GM21528 (cell line): Measurements from ENCODE around the gene RASGEF1B.

Source experiments
- ATAC-seq: cut with Tn5 transposase; IDR thresholded peaks from one replicate; pipeline ENCODE4 v1.9.1; 2021; ENCODE audit warnings: mild to moderate bottlenecking, moderate library complexity; ENCODE audit not compliant: unreplicated experiment, low FRiP score

RASGEF1B gene

DNA sequence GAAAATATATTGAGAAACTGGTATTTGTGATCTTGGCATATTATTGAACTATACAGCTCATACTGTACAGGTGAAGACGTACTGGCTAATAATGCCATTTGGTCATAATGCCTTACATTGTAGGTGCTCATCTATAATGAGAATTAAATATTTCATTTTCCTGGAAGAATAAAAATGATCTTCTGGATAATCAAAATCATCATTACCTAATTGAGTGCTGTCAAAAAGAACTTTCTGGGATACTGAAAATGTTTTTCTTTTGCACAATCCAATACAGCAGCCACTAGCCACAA lies 4.1 kb downstream of the RASGEF1B start:
- no peak for ATAC-seq

DNA sequence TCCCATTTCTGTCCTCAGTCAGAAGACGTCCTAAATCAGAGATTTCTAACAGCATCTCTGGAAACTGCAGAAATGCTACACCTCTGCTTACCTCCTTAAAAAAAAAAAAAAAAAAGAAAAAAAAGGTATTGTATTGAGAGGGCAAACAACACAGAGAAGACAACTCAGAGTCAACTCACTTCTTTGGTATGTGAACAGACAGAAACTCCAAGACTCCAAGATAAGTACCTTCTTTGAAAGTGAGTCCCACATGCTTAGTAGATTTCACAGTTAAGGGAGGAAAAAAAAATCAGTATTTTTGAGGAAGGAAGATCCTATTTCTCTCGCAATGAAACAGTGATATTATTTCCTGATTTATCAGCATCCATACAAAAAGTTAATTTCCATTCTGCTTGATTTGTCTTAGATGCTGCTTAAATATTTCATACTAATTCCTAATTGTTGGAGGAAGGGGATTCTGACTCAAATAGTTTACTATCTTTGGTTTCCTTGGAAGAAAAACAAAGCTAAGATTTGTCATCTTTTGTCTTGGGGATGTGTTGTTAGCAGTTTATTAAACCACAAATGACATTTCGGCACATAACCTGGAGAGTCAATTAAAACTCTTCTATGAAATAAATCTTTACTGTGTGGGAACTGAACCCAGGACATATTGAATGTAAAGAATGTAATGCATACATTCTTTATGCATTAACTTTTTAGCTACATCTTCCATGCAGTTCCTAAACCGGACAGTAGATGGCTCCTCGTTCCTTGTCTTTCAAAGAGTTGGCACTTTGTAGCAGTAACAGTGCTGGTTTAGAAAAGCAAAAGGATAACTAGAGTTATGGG lies 4.7 kb downstream of the RASGEF1B start:
- ATAC-seq, result no peak

DNA sequence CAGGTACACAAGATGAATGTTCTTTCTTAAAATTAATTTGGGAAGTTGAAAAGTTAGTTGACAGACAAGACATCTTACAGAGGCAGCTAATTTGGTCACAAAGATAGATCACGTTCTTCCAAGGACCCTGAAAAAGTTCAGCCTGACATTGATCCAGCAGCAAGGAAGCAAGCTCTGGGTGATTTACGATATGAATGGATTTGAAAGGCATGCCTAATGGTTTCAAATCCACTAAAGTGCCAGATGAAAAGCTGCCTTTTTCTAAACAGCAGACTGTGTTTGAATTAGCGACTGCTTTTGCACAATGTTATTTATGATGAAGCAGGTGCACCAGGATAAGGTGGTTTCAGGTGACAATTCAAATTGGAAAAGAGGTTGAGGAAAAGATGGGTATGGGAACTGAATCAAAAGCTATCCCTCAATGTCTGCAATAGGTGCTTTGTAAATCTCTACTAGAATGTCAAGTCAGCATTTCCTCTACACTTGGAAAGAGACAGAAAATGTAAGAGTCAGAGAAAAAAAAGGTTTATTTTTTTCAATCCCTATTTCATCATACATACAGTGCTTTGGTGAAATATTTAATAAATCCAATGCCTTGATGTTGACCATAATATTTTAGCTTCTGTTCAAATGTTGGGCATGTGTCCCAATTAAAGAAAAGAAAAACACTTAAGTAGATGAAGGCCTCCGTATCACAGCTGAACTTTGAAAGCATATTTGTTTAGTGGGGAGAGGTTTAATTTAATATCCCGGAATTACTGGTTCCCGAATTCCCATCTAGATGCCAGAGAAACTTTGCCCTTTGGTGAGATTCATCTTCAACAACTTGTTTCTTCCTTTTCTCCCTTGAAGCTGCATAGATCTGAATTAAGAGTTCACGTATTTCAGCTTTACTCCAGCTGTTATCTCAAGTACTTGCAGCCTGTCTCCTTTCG lies 6.0 kb downstream of the RASGEF1B start:
- no peak for ATAC-seq

DNA sequence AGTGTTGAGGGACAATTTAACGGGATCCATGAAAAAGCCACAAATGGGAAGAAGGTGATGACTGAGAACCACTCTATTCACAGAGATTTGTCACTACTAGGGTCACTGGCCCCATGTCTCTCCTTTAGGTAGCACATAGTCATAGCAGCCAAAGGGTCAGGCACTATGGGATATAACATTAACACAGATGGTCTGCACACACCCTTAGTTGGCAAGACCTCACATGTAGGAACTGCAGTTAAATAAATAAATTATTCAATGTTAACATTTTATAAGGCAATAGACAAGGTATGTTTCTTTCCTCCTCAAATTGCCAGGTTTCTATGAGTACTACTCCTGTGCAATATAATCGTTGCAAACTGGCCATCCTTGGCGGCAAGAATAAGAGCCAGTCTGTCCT lies 10.9 kb downstream of the RASGEF1B start:
- no peak for ATAC-seq

DNA sequence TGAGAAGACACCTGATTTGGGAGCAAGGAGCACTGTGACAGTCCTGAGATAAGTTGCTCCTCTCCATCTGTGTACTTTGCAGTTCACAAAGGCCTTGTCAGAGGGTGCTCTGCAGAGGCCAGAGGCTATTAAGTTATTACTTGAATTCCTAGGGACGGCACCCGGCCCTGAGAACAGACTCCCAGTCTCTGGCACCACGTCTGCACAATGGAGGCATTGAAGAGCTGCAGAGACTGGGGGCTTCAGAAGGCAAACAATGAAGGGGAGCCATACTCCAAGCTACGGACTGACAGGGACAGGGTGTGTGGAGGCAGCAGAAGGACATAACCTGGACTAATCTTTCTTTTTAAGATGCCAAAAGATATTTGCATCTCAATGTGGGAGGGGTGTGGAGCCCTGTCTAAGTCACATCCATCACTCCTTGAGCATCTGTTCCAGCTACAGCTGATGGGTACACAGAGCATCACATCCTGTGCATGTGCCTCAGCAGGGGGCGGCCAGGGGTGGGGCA lies 11.5 kb downstream of the RASGEF1B start:
- ATAC-seq, result no peak

DNA sequence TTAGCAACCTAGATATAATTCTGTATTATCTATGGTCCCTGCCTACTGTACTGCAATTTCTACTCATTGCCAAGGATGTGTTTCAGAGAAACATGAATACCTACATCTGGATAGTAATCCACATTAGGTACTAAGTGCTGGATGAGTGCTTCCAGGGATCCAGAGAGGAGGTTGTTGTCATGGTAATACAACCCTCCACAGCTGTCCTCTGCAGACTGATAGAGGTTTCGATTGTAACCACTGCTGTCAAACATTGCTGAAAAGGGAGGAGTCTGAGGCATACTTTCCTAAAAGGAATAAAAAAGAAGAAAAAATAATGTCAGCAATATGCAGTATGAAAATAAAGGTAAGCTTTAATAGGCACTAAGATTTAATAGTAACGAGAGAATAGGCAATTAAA lies 12.5 kb downstream of the RASGEF1B start:
- ATAC-seq, result no peak

DNA sequence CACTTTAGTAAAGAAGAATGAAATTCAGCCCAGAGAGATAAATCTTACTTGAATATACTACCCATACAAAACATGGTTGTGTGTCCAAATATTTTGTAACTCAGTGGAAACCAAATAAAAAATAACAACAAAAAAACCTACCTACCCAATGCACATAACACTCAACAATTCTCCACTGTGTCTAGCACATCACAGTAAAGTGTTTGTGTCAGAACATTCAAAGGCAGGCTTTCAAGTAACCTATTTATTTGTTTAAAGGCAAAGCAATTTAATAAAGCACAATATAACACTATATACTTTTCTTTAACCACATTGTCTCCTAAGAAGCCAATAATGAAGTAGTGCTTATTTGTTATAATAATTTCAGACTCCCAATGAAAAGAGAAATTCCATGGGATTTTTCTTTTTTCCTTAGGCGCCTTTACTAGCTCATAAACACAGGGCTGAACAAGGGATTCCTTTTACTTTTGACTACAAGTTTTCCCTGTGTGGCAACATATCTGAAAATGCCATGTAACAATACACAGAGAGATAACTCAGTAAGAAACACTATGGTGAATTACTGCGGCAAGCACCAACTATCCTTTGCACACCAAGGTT lies 13.7 kb downstream of the RASGEF1B start:
- ATAC-seq, result no peak

DNA sequence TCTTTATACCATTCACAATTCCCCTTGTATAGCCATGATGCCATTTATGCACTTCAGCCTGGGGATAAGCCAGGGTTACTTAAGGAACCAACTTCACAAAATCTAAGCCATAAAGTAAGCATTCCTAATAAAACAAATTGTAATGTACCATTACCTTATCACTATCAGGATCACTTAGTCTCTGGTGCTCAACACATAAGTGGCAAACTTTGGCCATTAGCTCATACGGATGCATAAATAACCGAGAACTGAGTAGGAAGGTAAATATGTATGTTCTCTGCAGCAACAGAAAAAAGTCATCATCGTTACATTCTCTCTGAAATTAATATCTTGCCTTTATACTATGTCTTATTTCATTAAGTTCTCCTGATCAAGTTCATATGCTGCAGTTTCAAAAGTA lies 14.4 kb downstream of the RASGEF1B start:
- ATAC-seq, result no peak

DNA sequence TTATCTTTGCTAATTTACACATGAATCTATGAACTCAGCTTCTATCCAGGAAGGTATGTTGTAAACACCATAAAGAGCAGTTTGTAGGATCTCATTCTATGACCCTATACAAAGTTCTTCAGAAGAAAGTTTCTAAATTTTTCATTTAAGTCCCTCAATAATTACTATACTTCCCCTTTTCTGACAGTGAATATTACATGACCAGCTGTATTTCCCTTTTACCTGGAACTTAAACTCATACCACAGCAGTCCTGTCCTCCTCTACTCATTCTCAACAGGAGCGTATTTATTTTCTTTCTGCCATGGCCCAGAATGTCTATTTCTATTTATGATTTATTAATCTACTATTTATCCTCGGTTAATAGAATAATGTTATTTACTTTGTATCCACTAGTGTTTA lies 15.8 kb downstream of the RASGEF1B start:
- no peak for ATAC-seq

DNA sequence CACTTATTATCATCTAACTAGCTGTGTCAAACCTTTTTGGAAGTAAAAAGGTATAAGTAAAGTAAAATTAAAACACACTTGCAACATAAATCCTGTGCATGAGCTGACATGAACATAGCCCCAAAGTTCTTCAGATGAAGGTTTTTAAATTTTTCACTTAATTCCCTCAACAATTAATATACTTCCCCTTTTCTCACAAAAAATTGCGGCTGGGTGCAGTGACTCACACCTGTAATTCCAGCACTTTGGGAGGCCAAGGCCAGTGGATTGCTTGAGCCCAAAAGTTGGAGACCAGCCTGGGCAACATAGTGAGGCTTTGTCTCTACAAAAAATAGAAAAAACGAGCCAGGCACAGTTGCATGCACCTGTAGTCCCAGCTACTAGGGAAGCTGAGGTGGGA lies 16.8 kb downstream of the RASGEF1B start:
- ATAC-seq, result no peak

DNA sequence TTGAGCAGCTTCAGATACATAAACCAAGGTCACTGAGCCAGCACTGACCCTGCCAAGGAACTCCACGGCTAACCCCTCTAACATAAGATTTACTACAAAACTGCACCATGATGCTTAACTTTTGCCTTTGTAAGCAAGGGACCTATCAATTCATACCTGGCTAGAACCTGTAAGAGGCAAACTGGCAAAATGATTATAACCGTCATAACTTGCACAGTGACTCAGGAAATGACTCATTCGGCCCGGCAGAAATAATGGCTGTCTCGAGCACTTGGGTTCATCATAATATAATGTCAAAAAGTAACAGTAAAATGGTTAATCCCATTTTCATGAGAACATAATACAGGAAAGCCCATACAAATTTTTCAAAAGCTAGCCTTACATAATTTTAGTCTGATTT lies 17.2 kb downstream of the RASGEF1B start:
- no peak for ATAC-seq

DNA sequence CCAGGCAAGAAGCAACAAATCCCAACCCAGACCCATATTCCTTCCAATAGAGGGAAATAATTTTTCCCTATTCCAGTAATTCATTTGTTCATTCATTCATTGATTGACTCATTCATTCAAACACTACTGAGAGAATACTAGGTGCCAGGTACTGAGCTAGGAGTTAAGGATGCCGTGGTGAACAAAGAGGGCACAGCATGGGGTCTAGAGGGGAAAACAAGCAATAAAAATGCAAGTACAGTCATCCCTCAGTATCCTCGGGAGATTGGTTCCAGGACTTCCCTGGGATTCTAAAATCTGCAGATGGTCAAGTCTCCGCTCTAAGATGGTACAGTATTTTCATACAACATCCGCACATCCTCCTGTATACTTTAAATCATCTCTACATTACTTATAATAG lies 18.7 kb downstream of the RASGEF1B start:
- no peak for ATAC-seq

DNA sequence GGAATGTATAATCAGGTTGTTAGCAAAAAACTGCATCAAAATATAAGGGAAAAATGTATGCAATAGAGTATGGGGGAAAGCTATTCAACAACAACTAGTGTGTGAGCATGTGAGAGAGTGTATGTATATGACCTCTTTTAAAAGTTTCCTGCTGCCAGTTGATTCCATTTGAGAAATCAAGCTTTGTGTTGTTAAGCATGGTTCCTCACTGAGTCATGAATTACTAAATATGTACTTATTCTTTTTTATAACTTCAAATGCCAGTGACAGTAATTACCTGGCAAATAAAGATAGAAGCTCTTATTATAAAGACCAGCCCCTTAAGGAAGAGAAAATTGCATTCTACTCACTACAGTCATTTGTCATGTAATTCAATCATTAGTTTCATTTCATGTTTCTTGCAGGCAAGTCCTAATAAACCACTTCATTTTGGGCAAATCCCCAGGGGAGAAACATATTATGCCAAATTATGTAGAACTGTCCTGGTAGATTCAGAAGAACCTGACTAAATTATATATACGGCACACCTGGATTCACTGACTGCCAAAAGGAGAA lies 19.2 kb downstream of the RASGEF1B start:
- no peak for ATAC-seq

DNA sequence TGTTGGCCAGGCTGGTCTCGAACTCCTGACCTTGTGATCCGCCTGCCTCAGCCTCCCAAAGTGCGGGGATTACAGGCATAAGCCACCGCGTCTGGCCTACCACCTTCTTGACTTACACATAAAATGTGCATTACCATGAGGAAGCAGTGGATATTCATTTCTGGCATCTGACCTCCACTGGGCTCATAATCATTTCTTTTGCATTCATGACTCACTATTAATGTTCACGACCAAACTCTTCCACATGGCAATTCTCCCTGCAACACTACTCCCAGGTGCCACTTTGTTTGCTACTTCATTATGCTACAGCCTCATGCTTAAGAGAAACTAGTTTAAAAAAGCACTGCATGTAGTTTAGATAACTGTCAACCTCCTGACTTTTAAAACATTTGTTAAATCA lies 22.7 kb downstream of the RASGEF1B start:
- no peak for ATAC-seq

DNA sequence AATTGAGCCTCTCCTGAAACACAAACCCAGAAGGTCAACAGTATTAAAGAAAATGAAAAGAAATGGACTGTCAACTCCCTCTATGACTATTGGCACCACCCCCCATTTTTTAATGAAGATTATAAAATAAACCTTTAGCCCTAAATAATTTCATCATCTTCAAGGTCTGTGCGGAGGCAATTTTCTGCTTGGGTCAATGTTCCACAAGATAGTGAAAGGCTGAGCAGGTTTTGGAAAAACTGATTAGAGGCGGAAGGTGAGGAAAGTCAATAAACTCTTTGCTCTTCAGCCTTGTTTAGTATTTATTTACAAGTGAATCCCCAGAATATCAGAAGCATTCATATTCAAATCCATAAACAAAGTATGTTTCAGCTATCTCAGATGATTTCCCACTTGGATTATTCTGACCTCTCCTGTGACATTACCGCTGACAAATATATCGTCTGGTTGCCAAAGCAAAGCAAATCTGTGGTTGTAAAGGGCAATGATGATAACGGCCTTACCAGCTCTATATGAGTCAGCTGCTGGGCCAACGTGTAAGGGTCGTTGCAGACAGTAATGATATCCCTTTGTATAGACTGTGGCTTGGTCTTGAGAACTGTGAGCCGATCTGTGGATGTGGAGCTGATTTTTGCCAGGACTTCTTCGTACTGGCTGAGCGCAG lies 24.0 kb downstream of the RASGEF1B start:
- no peak for ATAC-seq

DNA sequence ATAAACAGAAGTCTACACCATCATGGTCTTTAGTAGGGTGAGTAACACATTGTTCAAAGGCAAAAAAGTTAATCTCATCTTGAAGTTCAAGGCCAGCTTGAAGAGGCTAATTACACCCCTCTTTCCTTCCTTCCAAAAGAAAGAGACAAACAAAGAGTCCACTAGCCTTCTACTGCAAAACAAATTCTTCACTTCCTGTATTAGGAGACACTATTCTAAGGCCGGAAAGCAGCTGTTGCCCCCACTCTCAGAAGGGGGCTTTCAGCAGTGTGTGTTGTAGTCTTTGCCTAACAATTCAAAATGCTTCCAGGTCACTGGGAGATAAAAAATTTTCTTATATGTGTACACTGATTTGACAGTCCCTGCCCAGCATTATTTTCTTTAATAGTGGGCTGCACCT lies 25.1 kb downstream of the RASGEF1B start:
- ATAC-seq, result no peak

DNA sequence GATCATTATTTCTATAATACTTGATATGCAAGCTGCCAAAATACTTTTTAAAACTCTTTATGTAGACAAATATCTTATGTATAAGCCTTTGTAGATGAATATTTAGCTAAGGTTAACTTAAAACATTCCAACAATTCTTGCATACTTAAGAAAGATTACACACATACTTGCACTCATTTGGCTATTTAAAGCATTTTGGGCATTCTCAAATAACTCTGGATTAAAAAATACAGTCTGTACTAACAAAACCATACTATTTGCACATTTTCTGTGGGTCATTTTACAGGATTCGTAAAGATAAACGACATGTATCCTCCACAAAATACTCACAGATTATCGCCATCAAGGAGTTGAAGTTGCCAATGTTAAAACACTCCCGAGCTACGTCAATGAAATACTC lies 26.5 kb downstream of the RASGEF1B start:
- no peak for ATAC-seq

DNA sequence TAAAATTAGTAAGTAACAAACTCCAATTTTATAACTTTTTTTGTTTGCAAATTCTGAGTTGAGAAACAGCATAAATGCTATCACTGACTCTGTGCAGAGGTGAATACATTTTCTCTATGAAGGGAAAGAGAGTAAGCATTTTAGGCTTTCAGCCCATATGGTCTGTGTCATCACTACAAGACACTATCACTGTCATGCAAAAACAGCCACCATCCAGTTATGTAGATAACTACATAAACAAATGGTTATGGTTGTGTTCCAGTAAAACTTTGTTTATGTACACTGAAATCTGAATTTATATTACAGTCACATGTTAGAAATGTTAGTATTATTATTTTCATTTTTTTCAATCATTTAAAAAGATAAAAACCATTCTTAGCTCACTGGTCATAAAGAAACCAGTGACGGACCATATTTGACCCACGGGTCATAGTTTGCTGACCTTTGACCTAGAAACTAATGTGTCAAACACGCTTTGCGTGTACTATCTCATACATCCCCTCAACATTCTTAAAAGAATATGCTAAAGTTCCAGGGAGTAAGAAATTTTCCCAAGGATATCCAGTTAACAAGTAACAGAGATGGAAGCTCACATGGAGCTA lies 29.1 kb downstream of the RASGEF1B start:
- ATAC-seq, result no peak

DNA sequence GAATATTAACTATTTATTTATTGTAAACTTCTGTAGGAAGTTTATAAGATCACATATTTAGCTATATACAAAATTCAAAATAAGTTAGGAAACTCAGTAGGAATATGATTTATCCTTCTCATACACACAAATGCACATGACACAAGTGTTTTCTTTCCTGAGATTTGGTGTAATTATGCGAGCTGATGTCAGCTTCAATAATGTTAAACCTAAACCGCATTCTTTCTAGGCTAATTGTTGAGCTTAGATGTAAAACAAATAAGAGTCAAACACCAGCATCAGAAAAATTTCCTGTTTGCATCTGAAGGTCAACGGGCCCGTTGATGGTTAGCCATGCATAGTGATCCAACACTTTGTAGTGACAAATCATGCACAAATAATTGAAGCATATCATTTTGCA lies 30.8 kb downstream of the RASGEF1B start:
- ATAC-seq, result no peak

DNA sequence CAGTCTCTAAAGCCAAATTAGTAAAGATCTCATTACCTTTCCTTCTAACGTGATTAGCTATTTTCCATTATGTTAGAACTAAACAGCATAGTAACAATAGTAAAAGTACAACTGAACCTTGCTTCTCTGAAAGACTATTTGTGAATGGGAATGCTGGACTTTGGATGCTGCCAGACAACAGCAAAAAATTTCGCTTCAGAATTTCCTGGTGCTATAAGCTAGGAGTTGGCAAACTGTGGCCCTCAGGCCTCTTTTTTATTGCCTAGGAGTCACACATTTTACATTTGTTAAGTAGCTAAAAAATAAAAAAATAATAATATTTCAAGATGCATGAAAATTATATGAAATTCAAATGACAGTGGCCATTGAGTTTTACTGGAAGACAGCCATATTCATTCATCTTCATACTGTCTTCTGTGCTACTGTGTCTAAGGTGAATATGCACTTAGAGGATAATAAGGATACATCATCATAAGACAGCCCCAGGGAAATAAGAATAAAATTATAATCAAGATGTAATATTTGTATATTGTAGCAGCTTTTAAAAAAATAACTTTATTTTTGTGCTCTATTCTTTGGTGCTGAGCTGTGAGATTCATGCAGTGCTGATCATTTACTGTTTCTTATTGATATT lies 34.6 kb downstream of the RASGEF1B start:
- no peak for ATAC-seq
